GM12891 (cell line): Measurements from ENCODE around the gene ANKRD16.

ENCODE experiments used
- POLR2A ChIP-seq: IDR thresholded peaks from 2 replicates; pipeline ENCODE4 v1.6.1; 2011; ENCODE audit warnings: low read depth, low read length, control low read depth
- POLR2AphosphoS5 ChIP-seq: IDR thresholded peaks from 2 replicates; pipeline ENCODE4 v1.6.1; 2011; ENCODE audit warnings: low read depth, low read length, control low read depth
- POU2F2 ChIP-seq: IDR thresholded peaks from 2 replicates; pipeline ENCODE4 v1.6.1; 2011; ENCODE audit warnings: low read depth, mild to moderate bottlenecking, control low read depth, low read length, moderate library complexity
- SPI1 ChIP-seq: IDR thresholded peaks from 2 replicates; pipeline ENCODE4 v1.6.1; 2011; ENCODE audit warnings: low read depth, low read length, control low read depth
- TAF1 ChIP-seq: IDR thresholded peaks from 2 replicates; pipeline ENCODE4 v1.6.1; 2011; ENCODE audit warnings: low read depth, low read length, control low read depth

GRCh38 chr10:5900247-5900646 lies 10.6 kb upstream of the ANKRD16 start:
- no peak for TF ChIP-seq POLR2A
- TF ChIP-seq POLR2AphosphoS5 = no peak
- no peak for TF ChIP-seq TAF1
- TF ChIP-seq SPI1 = no peak
- TF ChIP-seq POU2F2 = no peak
